SK-N-DZ (cell line): ENCODE measurements around the gene SLC2A11.

Experiments
- small RNA-seq, 2 experiments: library from RNA; depleted of rRNA; stranded (forward); fragments of <200 nt; gene quantifications; one replicate each; pipeline ENCODE3, GENCODE V24; 2014

SLC2A11 gene

Small RNA genes lying within 50 kb of the gene (small RNA-seq; reads per million reads assigned to genes)
- gene RN7SL268P = 0 reads per million in 2 experiments
